Vagina (tissue), 2 donors: ENCODE results near the gene KCTD1. TPM values are rescaled to one million over a fixed set of nuclear protein-coding genes. Genes with fewer than 3 reads are reported as not detected.

Experiments used
- DNase-seq, 2 donors: peaks; one replicate each; pipeline ENCODE4 v3.0.0-alpha.2; 2017; ENCODE audit errors: extremely low spot score in 2 of 2
- H3K27ac ChIP-seq: fragments of 200-600 bp; sonication (generic); one replicate; pipeline ENCODE4 v1.5.1; 2019
- H3K27me3 ChIP-seq: fragments of 200-600 bp; sonication (generic); one replicate; pipeline ENCODE4 v1.5.1; 2019
- H3K36me3 ChIP-seq, 2 donors: fragments of 200-600 bp; sonication (generic); one replicate each; pipeline ENCODE4 v1.5.1; 2017 to 2019
- H3K4me1 ChIP-seq: fragments of 200-600 bp; sonication (generic); one replicate; pipeline ENCODE4 v1.5.1; 2019
- H3K4me3 ChIP-seq, 2 donors: fragments of 200-600 bp; sonication (generic); 1 replicate in 1 of 2; 2 replicates in 1 of 2; pipeline ENCODE4 v1.5.1; 2016 to 2019
- H3K9me3 ChIP-seq: fragments of 200-600 bp; sonication (generic); one replicate; pipeline ENCODE4 v1.5.1; 2019
- CTCF ChIP-seq, 3 experiments: fragments of 450-650 bp in 2 of 3; fragments of 200-600 bp in 1 of 3; sonication (generic) in 1 of 3; IDR thresholded peaks; one replicate each; pipeline ENCODE4 v1.5.1; 2017 to 2019; ENCODE audit warnings: antibody characterized with exemption in 3 of 3, mild to moderate bottlenecking in 2 of 3, moderate library complexity in 2 of 3
- POLR2A ChIP-seq, 2 donors: fragments of 450-650 bp; IDR thresholded peaks; one replicate each; pipeline ENCODE4 v1.6.1; 2017; ENCODE audit warnings: antibody characterized with exemption in 2 of 2, mild to moderate bottlenecking in 2 of 2, moderate library complexity in 2 of 2
- POLR2AphosphoS5 ChIP-seq, 2 donors: sonication (generic); formaldehyde crosslinking; IDR thresholded peaks; one replicate each; pipeline ENCODE4 v1.9.0; 2017; ENCODE audit warnings: antibody characterized with exemption in 2 of 2, mild to moderate bottlenecking in 2 of 2, low read depth in 1 of 2; ENCODE audit not compliant: insufficient read depth in 1 of 2
- intact Hi-C: fragments of 100-400 bp; cut with DNase I; formaldehyde crosslinking; loops from one replicate; pipeline ENCODE4 v1.15.1; 2023
- total RNA-seq: library from RNA; depleted of rRNA; stranded (reverse); fragments of >200 nt; gene quantifications from one replicate; pipeline ENCODE4 v1.2.3, GENCODE V29; 2016

The KCTD1 gene
- total RNA-seq, 1 donor from 2014 or later = 46.9 TPM

- peak overlapping the region; percentile 85 for H3K27ac ChIP-seq
- intact Hi-C loops = loop anchor here (5.0 kb wide), 1 partner anchor 108 kb away; no protein-coding TSS in a partner anchor
- peak overlapping the region; percentile 77 to 84 for H3K4me3 ChIP-seq
- H3K27me3 ChIP-seq = no peaks in the 10 kb centered on the region
- H3K4me1 ChIP-seq = peaks cover 50% of the 10 kb centered on the region
- DNase-seq = no peak
- no peaks in the 10 kb centered on the region for H3K36me3 ChIP-seq
- no peak for TF ChIP-seq POLR2A (IDR thresholded peaks at IDR 0.05)
- no peak for TF ChIP-seq CTCF (IDR thresholded peaks at IDR 0.05)
- peak in 1 of 2 donors; percentile 64 for TF ChIP-seq POLR2AphosphoS5 (IDR thresholded peaks at IDR 0.05; ENCODE audit: insufficient read depth in 1 of 2, low read depth in 1 of 2)
- no peaks in the 10 kb centered on the region for H3K9me3 ChIP-seq
Observed at GRCh38 chr18:26549263-26550094, 1.1 kb upstream of the KCTD1 start.

- no peak for DNase-seq
- H3K4me1 ChIP-seq = peaks cover 66% of the 10 kb centered on the region
- H3K27me3 ChIP-seq = no peaks in the 10 kb centered on the region
- no peak for TF ChIP-seq POLR2A (IDR thresholded peaks at IDR 0.05)
- TF ChIP-seq CTCF (IDR thresholded peaks at IDR 0.05) = peak in 1 of 3 experiments; percentile 55
- peak in 1 of 2 donors; percentile 49 for TF ChIP-seq POLR2AphosphoS5 (IDR thresholded peaks at IDR 0.05; ENCODE audit: insufficient read depth in 1 of 2, low read depth in 1 of 2)
- peak overlapping the region; percentile 85 for H3K27ac ChIP-seq
- H3K36me3 ChIP-seq = no peaks in the 10 kb centered on the region
- peak overlapping the region; percentile 77 to 84 for H3K4me3 ChIP-seq
- intact Hi-C loops = loop anchor here (5.0 kb wide), 1 partner anchor 109 kb away; no protein-coding TSS in a partner anchor
- H3K9me3 ChIP-seq = no peaks in the 10 kb centered on the region
Observed at GRCh38 chr18:26547646-26548414, 523 bp downstream of the KCTD1 start.

GRCh38 chr18:26546875-26547645 lies 1.3 kb downstream of the KCTD1 start:
- intact Hi-C loops = loop anchor here (5.0 kb wide), 1 partner anchor 110 kb away; no protein-coding TSS in a partner anchor
- Histone ChIP-seq H3K4me1 (peaks cover 70% of the 10 kb centered on the region), H3K27me3 (no peaks in the 10 kb centered on the region), H3K9me3 (no peaks in the 10 kb centered on the region), H3K4me3 (peak overlapping the region; percentile 77 to 84), H3K27ac (no peak overlapping the region), H3K36me3 (no peaks in the 10 kb centered on the region)
- DNase-seq = no peak
- TF ChIP-seq CTCF (IDR thresholded peaks at IDR 0.05) (no peak), POLR2AphosphoS5 (IDR thresholded peaks at IDR 0.05; ENCODE audit: insufficient read depth in 1 of 2, low read depth in 1 of 2) (no peak)

- Histone ChIP-seq H3K4me1 (peaks cover 69% of the 10 kb centered on the region), H3K27ac (no peak overlapping the region), H3K9me3 (no peaks in the 10 kb centered on the region), H3K36me3 (no peaks in the 10 kb centered on the region), H3K4me3 (peak overlapping the region; percentile 77 to 84), H3K27me3 (no peaks in the 10 kb centered on the region)
- DNase-seq = no peak
- intact Hi-C loops = loop anchor here (5.0 kb wide), 1 partner anchor 111 kb away; no protein-coding TSS in a partner anchor
- TF ChIP-seq POLR2A (IDR thresholded peaks at IDR 0.05) (no peak), CTCF (IDR thresholded peaks at IDR 0.05) (no peak)
Observed at GRCh38 chr18:26546170-26546874, 2.0 kb downstream of the KCTD1 start.
